Hematopoietic multipotent progenitor cell (in vitro differentiated cells): ENCODE measurements around the gene SPAG9. TPM values are rescaled to one million over a fixed set of nuclear protein-coding genes. Genes with fewer than 3 reads are reported as not detected.

Experiments
- DNase-seq, 3 donors: peaks; one replicate each; pipeline ENCODE4 v3.0.0-alpha.2; 2011 to 2015; ENCODE audit warnings: low read depth in 2 of 3, low spot score in 2 of 3
- total RNA-seq: library from RNA; depleted of rRNA; stranded (reverse); fragments of >200 nt; gene quantifications from one replicate; pipeline ENCODE4 v1.2.3, GENCODE V29; 2012

Gene SPAG9, protein sequence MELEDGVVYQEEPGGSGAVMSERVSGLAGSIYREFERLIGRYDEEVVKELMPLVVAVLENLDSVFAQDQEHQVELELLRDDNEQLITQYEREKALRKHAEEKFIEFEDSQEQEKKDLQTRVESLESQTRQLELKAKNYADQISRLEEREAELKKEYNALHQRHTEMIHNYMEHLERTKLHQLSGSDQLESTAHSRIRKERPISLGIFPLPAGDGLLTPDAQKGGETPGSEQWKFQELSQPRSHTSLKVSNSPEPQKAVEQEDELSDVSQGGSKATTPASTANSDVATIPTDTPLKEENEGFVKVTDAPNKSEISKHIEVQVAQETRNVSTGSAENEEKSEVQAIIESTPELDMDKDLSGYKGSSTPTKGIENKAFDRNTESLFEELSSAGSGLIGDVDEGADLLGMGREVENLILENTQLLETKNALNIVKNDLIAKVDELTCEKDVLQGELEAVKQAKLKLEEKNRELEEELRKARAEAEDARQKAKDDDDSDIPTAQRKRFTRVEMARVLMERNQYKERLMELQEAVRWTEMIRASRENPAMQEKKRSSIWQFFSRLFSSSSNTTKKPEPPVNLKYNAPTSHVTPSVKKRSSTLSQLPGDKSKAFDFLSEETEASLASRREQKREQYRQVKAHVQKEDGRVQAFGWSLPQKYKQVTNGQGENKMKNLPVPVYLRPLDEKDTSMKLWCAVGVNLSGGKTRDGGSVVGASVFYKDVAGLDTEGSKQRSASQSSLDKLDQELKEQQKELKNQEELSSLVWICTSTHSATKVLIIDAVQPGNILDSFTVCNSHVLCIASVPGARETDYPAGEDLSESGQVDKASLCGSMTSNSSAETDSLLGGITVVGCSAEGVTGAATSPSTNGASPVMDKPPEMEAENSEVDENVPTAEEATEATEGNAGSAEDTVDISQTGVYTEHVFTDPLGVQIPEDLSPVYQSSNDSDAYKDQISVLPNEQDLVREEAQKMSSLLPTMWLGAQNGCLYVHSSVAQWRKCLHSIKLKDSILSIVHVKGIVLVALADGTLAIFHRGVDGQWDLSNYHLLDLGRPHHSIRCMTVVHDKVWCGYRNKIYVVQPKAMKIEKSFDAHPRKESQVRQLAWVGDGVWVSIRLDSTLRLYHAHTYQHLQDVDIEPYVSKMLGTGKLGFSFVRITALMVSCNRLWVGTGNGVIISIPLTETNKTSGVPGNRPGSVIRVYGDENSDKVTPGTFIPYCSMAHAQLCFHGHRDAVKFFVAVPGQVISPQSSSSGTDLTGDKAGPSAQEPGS (N-terminal part only)
- total RNA-seq: 52.0 TPM

DNA sequence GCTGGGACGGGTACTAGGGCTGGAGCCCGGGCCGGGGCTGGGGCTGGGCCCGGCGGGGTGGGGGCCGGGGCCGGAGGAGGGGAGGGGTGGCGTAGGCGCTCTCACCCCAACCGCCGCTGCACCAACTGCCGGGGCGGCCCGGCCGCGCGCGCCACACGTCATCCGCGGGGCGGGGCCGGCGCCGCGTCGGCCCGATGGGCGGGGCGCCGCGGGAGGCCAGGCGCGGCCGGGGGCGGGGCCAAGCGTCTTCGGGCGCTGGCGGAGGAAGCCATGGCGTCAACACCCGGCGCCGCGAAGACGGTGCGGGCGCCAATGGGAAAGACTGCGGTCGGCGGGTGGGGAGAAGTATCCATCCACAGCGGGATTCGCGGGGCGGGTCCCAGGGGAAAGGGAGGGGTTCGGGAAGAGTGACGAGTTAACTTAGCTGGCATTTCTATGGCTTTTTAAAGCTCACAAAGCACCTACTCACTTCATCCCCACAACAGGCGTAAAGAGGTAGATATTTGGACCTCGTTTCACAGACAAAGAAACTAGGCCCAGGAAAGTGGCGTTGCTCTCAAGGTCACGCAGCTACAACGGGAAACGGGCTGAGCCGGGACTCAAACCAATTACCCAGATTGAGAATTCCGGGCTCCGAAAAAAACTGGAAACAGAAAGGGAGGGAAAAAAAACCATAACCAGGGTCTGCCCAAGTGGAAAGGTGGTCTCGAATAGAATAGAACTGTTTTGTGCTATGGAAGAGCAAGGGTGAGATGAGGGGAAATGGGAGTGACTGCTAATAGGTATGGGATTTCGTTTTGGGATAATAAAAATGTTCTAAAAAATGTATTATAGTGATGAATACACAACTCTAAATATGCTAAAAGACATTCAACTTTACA is at the start of gene SPAG9:
Gene SPAG9 (minus strand): TSS at position 130 of the 881 bp plus-strand sequence. CDS start 212 bp downstream, outside the sequence.
- DNase-seq: peak; percentile 88 to 96 (median 95)

DNA sequence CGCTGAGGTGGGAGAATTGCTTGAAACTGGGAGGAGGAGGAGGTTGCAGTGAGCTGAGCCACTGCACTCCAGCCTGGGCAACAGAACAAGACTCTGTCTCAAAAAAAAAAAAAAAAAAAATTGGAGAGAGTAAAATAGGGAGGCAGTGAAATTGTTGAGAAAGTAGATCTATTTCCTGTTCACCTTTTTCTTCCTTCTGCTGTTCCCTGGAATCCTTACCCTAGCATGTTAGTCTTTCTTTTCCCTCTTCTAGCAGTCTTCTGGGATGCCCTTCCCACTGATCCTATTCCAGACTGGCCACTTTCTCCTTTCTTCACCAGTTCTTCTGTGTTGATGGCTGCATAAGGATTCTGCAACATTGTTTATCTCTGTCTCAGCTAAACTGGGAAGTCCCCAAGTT is 48.7 kb upstream of the SPAG9 start:
- no peak for DNase-seq

DNA sequence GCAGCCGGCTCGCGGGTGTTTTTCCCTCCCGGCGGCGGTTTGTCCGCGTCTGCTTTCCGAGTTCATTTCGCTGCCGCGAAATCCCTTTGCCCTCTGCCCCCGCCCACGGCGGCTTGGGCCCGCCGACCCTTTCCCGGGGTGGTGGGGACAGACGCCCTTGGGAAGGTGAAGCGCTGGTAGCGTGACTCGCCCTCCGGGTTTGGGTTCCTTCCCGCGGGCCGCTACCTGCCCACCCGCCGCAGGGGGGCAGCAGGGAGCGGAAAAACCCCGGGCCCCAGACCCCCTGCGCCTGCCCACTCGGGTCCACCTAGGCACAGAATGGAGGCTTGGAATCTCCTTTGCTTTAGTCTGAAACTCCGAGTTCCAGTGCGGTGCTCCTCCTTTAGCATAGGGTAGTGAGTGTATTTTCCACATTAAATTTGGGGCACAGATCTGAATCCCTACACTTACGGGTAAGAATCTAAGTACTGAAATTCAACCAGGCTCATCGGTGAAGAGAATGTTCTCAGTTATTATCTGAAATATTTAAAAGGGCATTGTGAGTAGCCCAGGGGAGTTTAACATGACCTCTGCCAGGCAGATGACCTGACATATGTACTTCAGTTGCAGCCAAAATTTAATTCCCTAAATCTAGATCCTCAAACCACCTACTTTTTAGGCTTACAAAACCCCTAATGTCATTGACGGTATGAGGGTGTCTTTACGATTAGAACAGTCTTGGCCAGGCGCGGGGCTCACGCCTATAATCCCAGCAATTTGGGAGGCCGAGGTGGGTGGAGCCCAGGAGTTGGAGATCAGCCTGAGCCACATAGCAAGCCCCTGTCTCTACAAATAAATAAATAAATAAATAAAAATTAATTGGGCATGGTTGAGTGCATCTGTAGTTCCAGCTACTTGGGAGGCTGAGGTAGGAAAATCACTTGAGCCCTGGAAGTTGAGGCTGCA is 46.6 kb upstream of the SPAG9 start:
- DNase-seq: peak in 2 of 3 donors; percentile 70 to 72

DNA sequence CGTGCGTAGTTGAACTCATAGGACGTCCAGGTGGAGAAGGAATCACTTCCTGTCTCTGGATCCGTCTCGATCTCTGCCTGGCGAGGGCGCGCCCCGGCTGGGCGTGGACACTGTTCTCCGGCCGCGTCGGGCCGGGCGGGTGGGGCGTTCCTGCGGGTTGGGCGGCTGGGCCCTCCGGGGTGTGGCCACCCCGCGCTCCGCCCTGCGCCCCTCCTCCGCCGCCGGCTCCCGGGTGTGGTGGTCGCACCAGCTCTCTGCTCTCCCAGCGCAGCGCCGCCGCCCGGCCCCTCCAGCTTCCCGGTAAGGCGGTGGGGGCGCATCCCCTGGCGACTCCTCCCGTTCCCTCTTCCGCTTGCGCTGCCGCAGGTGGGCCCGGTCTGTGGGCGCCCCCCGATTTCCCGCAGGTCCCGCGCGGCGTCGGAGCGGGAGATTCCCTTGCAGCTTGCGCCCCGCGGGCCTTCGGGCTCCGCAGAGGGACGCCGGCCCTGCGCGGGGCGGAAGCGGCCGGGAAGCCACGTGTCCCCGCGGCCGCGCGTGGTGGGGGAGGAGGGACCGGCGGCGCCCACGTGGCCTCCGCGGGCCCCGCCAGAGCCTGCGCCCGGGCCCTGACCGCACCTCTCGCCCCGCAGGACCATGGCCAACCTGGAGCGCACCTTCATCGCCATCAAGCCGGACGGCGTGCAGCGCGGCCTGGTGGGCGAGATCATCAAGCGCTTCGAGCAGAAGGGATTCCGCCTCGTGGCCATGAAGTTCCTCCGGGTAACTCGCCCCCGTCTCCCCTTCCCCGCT is 45.7 kb upstream of the SPAG9 start, which contains the start of gene NME2:
Gene NME2 (plus strand): TSS at position 214 of the 789 bp plus-strand sequence. CDS start 420 bp downstream, at position 634.
- DNase-seq: peak; percentile 36 to 69 (median 67)

DNA sequence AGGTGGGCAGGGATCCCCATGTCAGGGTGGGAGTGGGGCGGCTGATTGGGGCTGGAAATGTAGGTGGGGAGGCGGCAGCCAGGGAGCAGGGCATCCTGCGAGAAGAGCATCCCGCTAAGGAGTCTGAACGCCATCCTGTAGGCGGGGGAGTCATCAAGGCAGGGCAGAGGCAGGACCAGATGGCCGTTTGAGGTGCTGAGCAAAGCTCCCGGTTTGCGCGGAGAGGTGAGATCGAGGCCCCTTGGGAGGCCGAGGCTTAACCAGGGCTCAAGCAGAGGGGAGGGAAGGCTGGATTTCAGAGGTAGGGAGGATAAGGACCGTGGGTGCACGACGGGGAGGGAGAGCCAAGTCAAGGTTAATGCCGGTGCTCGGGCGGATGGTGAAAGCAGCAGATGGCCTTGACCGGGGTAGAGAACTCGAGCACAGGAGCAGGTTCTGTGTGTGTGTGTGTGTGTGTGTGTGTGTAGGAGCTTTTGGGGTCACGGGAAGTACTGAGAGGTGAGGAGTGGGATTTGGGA is 45.1 kb upstream of the SPAG9 start:
- peak in 2 of 3 donors; percentile 22 to 60 for DNase-seq

DNA sequence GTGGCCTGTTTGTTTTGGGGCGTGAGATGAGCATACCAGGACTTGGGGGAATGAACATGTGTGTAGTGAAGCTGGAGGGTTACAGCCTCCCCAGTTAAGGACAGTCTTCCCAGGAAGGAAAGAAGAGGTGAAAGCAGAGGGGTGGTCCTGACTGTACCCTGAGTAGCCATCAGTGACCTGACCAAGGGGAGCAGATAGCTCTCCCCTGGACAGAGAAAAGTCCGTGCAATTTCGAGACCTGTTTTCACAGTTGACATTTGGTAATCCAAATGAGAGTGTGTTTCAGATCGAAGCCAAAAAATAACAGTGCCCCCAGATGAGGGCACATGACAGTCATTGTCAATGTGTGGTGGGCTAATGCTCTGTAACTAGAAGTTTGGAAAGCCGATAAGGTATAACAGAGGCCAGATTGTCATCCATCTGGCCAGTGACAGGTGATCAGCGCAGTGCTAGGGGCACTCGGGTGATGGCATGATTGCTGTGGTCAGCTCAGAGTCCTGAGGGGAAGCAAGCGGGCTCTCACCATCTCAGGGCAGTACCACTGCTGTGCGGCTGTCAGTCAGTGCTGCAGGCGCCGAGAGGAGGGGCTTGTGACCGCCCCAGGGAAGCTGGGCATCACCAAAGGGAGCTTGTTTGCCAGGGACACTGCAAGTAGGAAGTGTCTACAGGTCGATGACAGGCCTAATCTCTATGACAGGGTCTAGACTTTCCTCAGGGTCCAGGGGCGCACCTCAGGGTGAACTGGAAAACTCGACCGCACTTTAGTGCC is 44.4 kb upstream of the SPAG9 start:
- DNase-seq: no peak

DNA sequence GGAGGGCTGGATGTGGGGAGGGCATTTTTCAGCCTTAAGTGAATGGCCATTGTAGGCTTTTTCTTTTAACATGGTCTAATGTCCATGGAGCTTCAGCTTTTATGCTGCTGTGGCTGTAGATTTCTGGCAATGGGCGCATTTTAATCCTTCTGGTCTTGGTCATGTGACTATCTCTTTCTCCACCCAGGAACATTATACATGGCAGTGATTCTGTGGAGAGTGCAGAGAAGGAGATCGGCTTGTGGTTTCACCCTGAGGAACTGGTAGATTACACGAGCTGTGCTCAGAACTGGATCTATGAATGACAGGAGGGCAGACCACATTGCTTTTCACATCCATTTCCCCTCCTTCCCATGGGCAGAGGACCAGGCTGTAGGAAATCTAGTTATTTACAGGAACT is 40.9 kb upstream of the SPAG9 start:
- no peak for DNase-seq

DNA sequence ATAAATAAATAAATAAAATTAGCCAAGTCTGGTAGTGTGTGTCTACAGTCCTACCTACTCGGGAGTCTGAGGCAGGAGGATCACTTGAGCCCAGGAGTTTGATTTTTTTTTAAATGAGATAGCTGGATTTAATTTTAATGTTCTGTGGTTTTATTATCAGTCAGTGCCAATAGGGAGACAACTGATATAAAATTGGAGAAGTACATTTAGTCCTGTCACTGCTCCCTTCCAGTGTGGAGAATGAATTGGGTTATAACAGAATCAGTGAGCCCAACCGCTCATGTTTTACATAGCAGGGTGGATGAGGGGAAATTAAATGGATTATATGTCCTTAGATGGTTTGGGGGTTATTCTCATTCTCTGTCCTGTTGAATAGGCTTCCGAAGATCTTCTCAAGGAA is 38.9 kb upstream of the SPAG9 start:
- DNase-seq: no peak

DNA sequence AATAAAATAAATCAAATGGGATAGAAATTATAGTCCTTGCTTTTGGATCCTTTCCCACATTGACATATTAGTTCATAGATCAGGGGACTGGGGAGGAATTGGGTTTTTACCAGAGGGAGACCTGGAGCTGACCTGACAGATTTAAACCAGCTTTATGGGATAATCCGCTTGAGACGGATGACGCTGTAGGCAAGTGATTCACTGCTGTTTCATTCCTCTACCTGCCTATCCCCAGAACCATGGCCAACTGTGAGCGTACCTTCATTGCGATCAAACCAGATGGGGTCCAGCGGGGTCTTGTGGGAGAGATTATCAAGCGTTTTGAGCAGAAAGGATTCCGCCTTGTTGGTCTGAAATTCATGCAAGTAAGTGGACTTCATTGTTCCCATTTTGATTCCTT is 34.7 kb upstream of the SPAG9 start:
- DNase-seq: no peak

DNA sequence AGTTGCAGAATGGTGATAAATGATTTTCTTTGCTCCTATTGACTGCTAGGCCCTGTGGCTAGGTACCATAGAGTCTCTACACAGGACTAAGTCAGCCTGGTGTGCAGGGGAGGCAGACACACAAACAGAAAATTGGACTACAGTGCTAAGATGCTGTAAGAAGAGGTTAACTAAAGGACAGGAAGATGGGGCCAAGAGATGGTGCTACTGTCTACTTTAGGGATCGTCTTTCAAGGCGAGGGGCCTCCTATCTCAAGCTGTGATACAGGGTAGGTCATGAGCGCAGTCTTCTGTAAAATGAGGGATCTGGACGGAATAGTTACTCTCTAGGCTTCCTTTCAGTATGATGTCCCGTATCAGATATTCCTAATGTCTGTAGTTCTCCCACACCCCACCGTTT is 33.5 kb upstream of the SPAG9 start:
- DNase-seq: no peak

DNA sequence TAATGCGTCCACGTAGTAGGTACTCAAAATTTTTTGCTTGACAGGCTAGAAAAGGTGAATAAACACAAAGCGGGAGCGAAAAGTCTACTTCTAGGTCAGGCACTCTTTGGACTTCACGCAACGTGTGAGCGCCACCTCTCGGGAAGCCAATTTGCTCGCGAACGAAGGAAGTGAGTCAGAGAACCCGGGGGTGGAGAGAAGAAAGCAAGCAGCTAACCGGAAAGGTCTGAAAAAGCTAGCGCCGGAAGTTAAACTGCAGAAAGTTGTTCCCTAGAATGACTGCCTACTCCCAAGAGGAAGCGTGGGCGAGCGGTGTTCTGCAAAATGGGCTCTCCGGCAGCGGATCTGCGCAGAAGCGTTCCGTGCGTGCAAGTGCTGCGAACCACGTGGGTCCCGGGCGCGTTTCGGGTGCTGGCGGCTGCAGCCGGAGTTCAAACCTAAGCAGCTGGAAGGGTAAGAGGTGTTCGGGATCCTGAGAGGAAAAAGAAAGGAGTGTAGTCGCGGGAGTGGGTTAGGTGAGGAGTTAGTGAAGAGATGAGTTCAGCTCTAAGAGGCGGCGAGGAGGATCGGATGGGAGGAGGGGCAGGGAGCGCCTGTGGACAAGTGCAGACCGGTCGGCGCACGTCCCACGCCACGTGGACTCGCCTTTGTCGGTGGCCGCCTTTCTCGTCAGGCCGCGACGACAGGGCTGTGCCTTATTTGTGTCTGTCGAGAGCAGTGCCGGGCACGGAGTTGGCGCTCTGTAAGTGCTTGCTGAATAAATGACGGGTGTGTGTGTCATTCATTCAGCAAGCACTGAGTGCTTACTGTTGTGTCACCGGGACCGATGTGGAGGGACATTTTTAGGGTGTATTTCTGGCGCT is 32.8 kb upstream of the SPAG9 start, which contains the start of gene NME1:
Gene NME1 (plus strand): TSS at position 350 of the 863 bp plus-strand sequence. CDS start 2,096 bp downstream, outside the sequence.
- DNase-seq: peak; percentile 92 to 99 (median 99)

DNA sequence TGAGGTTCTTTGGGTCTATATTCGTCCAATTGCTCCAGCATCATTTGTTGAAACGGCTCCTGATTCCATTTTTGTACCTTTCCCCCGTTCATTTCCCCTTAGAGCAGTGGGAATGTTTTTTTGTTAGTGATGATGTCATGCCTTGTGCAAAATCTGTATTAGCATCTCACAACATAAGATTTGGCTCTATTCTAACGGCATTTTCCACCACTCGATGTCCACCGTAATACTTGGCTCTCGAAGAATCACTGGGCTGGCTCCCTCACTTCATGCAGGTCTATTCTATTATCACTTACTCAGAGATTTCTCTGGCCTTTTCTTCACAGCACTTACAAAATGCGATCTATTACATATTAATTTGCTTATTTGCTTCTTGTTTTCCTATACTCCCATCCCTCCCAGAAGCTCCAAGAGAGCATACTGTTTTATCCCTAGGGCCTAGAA is 32.1 kb upstream of the SPAG9 start:
- DNase-seq: no peak

DNA sequence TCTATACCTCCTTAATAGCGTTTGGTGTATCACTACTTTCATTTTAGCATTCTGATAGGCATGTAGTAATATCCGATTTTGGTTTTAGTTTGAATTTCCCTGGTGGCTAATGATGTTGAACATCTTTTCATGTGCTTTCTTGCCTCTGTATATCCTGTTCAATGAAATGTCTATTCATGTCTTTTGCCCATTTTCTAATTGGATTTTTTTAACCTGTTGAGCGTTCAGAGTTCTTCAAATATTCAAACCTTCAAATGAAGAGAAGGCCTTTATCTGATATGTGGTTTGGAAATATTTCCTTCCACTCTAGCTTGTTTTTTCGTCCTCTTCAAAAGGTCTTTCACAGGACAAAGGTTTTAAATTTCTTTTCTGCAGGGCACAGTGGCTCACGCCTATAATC is 30.3 kb upstream of the SPAG9 start:
- DNase-seq: no peak

DNA sequence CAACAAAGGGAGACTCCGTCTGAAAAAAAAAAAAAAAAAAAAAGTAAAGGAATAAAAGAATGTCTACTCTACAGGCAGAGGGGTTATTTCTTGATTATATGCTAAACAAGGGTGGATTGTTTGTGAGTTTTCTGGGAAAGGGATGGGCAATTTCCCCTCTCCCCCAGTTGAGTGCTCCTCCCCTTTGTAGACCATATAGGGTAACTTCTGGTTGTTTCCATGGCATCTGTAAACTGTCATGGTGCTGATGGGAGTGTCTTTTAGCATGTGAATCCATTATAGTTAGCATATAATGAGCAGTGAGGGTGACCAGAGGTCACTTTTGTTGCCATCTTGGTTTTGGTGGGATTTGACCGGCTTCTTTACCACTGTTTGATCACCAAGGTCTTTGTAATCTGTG is 28.5 kb upstream of the SPAG9 start:
- no peak for DNase-seq

DNA sequence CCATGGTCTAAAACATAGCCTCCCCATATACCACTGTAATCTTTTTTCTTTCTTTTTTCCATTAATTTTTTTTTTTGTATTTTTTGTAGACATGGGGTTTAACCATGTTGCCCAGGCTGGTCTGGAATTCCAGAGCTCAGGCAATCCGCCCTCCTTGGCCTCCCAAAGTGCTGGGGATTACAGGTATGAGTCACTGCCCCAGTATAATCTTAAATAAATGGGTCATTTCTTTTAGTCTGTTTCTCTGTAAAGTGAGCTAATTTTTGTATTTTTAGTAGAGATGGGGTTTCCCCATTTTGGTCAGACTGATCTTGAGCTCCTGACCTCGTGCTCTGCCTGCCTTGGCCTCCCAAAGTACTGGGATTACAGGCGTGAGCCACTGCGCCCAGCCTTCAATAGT is 27.0 kb upstream of the SPAG9 start:
- no peak for DNase-seq
